Measurements from ENCODE around the gene APOL5. TPM values are rescaled to one million over a fixed set of nuclear protein-coding genes. Genes with fewer than 3 reads are reported as not detected.
A peak's percentile ranks its signal among the peaks of the same experiment; 100 is the strongest.

The APOL5 gene
- total and polyA plus RNA-seq, 12 donors = 0.06 TPM; not detected in 11

DNA sequence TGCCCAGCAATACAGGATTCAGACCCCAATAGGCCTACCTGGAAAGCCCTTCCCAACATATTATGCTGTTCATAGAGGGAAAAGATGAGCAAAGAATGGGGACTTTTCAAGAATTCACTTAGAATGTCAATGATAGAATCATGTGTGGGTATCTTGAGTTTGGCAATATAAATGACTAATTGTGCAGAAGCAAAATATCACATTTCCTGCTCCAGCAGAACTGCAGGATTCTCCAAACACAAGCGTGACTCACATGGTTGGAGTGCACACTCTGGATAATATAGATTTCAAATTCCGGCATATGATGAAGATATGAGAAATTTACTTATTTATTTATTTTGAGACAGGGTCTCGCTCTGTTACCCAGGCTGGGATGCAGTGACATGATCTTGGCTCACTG is 12.5 kb upstream of the APOL5 start:
- no peak overlapping the region for H3K4me3 ChIP-seq
- DNase-seq = no peak
- ATAC-seq = no peak
- intact Hi-C loops (cut with DNase I) = no loop called here
- TF ChIP-seq, protein P1, sequence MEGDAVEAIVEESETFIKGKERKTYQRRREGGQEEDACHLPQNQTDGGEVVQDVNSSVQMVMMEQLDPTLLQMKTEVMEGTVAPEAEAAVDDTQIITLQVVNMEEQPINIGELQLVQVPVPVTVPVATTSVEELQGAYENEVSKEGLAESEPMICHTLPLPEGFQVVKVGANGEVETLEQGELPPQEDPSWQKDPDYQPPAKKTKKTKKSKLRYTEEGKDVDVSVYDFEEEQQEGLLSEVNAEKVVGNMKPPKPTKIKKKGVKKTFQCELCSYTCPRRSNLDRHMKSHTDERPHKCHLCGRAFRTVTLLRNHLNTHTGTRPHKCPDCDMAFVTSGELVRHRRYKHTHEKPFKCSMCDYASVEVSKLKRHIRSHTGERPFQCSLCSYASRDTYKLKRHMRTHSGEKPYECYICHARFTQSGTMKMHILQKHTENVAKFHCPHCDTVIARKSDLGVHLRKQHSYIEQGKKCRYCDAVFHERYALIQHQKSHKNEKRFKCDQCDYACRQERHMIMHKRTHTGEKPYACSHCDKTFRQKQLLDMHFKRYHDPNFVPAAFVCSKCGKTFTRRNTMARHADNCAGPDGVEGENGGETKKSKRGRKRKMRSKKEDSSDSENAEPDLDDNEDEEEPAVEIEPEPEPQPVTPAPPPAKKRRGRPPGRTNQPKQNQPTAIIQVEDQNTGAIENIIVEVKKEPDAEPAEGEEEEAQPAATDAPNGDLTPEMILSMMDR (IDR thresholded peaks at IDR 0.05) = no peak
- WGBS, 2 donors = 91 to 94% methylated on average over 3 of the region's 3 CpGs
- H3K9me3 ChIP-seq = no peaks in the 10 kb centered on the region
- no peaks in the 10 kb centered on the region for H3K27me3 ChIP-seq
- no peaks in the 10 kb centered on the region for H3K36me3 ChIP-seq
- H3K27ac ChIP-seq = no peak overlapping the region
- H3K4me1 ChIP-seq = peaks cover 0 to 7% (median 0%) of the 10 kb centered on the region in 9 donors

GRCh38 chr22:35708453-35708852 is 9.2 kb upstream of the APOL5 start:
- no peaks in the 10 kb centered on the region for H3K27me3 ChIP-seq
- no peaks in the 10 kb centered on the region for H3K36me3 ChIP-seq
- no peak for DNase-seq
- H3K4me1 ChIP-seq = peaks cover 0 to 7% (median 0%) of the 10 kb centered on the region in 9 donors
- intact Hi-C loops (cut with DNase I) = no loop called here
- peak in 6 of 8 donors; percentile 35 to 85 (median 51) for ATAC-seq
- H3K9me3 ChIP-seq = peaks cover 0 to 11% (median 0%) of the 10 kb centered on the region in 11 donors
- TF ChIP-seq, protein P1 (IDR thresholded peaks at IDR 0.05) = no peak
- WGBS, 2 donors = 46% methylated on average over 7 of the region's 7 CpGs
- H3K4me3 ChIP-seq = peak overlapping the region in 1 of 10 donors; percentile 2
- H3K27ac ChIP-seq = no peak overlapping the region

GRCh38 chr22:35708917-35709316 is 8.8 kb upstream of the APOL5 start:
- peak in 2 of 8 donors; percentile 27 to 28 for ATAC-seq
- H3K4me3 ChIP-seq = peak overlapping the region in 1 of 10 donors; percentile 2
- TF ChIP-seq, protein P1 (IDR thresholded peaks at IDR 0.05) = no peak
- H3K27me3 ChIP-seq = no peaks in the 10 kb centered on the region
- no peak overlapping the region for H3K27ac ChIP-seq
- peaks cover 0 to 11% (median 0%) of the 10 kb centered on the region in 11 donors for H3K9me3 ChIP-seq
- H3K36me3 ChIP-seq = no peaks in the 10 kb centered on the region
- H3K4me1 ChIP-seq = peaks cover 0 to 7% (median 0%) of the 10 kb centered on the region in 9 donors
- WGBS, 2 donors = 62 to 71% methylated on average over 7 of the region's 7 CpGs
- no peak for DNase-seq
- intact Hi-C loops (cut with DNase I) = no loop called here

GRCh38 chr22:35711336-35711735 is 6.3 kb upstream of the APOL5 start:
- 77 to 84% methylated on average over 4 of the region's 4 CpGs for WGBS, 2 donors

More at GRCh38 chr22:35711336-35711735, 6.3 kb upstream of the APOL5 start:
- intact Hi-C loops (cut with DNase I) = no loop called here
- peaks cover 0 to 11% (median 0%) of the 10 kb centered on the region in 11 donors for H3K9me3 ChIP-seq
- H3K36me3 ChIP-seq = no peaks in the 10 kb centered on the region
- no peaks in the 10 kb centered on the region for H3K27me3 ChIP-seq
- DNase-seq (no peak), ATAC-seq (no peak)
- H3K27ac ChIP-seq = no peak overlapping the region
- peaks cover 0 to 7% (median 0%) of the 10 kb centered on the region in 9 donors for H3K4me1 ChIP-seq
- TF ChIP-seq, protein P1 (IDR thresholded peaks at IDR 0.05) = no peak
- no peak overlapping the region for H3K4me3 ChIP-seq

Measured in heart right ventricle (tissue), 16 donors.